Measurements from ENCODE around the gene SPDYC.

SPDYC gene

GRCh38 chr11:65181569-65182257 lies 11.7 kb downstream of the SPDYC start, which contains the start of gene CAPN1:
CAPN1 (plus strand) TSS chr11:65181928; CDS start chr11:65182702, 774 bp downstream.
- peak within 1 kb of the TSS; percentile 53 for H3K9ac ChIP-seq
- H3K27me3 ChIP-seq (ENCODE audit: control insufficient read depth, insufficient read depth, low read length): no peaks in the 10 kb centered on the region
- H2AFZ ChIP-seq: peak within 1 kb of the TSS; percentile 82
- H3K4me3 ChIP-seq (ENCODE audit: low read depth, low read length): peak within 1 kb of the TSS; percentile 62
- peaks cover 4% of the 10 kb centered on the region for H3K4me1 ChIP-seq
- TF ChIP-seq, protein P1, sequence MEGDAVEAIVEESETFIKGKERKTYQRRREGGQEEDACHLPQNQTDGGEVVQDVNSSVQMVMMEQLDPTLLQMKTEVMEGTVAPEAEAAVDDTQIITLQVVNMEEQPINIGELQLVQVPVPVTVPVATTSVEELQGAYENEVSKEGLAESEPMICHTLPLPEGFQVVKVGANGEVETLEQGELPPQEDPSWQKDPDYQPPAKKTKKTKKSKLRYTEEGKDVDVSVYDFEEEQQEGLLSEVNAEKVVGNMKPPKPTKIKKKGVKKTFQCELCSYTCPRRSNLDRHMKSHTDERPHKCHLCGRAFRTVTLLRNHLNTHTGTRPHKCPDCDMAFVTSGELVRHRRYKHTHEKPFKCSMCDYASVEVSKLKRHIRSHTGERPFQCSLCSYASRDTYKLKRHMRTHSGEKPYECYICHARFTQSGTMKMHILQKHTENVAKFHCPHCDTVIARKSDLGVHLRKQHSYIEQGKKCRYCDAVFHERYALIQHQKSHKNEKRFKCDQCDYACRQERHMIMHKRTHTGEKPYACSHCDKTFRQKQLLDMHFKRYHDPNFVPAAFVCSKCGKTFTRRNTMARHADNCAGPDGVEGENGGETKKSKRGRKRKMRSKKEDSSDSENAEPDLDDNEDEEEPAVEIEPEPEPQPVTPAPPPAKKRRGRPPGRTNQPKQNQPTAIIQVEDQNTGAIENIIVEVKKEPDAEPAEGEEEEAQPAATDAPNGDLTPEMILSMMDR (IDR thresholded peaks at IDR 0.05): no peak
- peak within 1 kb of the TSS; percentile 84 for H3K4me2 ChIP-seq (ENCODE audit: low read length)
- H3K79me2 ChIP-seq: peaks cover 2% of the 10 kb centered on the region
- no peaks in the 10 kb centered on the region for H3K9me3 ChIP-seq (ENCODE audit: control insufficient read depth, low read length)
- peak within 1 kb of the TSS; percentile 90 for H3K27ac ChIP-seq
- no peaks in the 10 kb centered on the region for H3K36me3 ChIP-seq (ENCODE audit: control insufficient read depth, insufficient read depth, low read length)

DNA sequence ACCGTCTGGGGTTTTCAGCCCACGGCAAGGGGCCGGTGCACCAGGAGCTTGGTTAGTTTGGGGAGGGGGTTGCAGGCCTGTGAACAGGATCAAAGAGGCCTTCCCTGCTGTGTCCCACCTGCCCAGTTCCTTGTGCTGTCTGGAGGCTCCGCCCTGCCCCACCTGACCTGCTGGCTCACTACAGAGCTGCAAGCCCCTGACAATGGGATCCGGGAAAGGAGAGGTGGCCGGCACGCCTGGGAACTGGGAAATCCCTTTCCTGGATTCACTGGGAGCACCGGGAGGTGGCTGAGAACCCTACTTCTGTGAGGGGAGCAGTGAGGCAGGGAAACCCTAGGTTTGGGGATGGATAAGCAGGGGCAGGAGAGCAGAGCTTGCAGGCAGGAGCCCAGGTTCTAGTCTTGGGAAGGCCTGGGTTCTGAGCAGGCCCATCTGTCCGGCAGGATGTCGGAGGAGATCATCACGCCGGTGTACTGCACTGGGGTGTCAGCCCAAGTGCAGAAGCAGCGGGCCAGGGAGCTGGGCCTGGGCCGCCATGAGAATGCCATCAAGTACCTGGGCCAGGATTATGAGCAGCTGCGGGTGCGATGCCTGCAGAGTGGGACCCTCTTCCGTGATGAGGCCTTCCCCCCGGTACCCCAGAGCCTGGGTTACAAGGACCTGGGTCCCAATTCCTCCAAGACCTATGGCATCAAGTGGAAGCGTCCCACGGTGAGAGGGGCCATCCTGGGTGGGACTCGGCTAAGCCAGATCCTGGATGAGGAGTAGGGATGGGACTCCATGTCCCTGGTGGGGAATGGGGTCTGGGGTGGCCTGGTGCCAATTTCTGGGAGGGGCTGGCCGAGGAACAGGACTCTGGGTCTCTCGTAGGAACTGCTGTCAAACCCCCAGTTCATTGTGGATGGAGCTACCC lies 12.5 kb downstream of the SPDYC start:
- H3K36me3 ChIP-seq (ENCODE audit: control insufficient read depth, insufficient read depth, low read length): no peaks in the 10 kb centered on the region
- H3K4me1 ChIP-seq: peaks cover 9% of the 10 kb centered on the region
- H3K9me3 ChIP-seq (ENCODE audit: control insufficient read depth, low read length): no peaks in the 10 kb centered on the region
- peak overlapping the region; percentile 53 for H3K9ac ChIP-seq
- peak overlapping the region; percentile 84 for H3K4me2 ChIP-seq (ENCODE audit: low read length)
- H3K27ac ChIP-seq: peak overlapping the region; percentile 90
- TF ChIP-seq, protein P1 (IDR thresholded peaks at IDR 0.05): no peak
- H3K27me3 ChIP-seq (ENCODE audit: control insufficient read depth, insufficient read depth, low read length): no peaks in the 10 kb centered on the region
- H3K4me3 ChIP-seq (ENCODE audit: low read depth, low read length): peak overlapping the region; percentile 62
- H3K79me2 ChIP-seq: peaks cover 2% of the 10 kb centered on the region
- peak overlapping the region; percentile 75 for H2AFZ ChIP-seq

- H3K9me3 ChIP-seq (ENCODE audit: control insufficient read depth, low read length): no peaks in the 10 kb centered on the region
- H3K36me3 ChIP-seq (ENCODE audit: control insufficient read depth, insufficient read depth, low read length): no peaks in the 10 kb centered on the region
- peak overlapping the region; percentile 90 for H3K27ac ChIP-seq
- TF ChIP-seq, protein P1 (IDR thresholded peaks at IDR 0.05): no peak
- H3K27me3 ChIP-seq (ENCODE audit: control insufficient read depth, insufficient read depth, low read length): no peaks in the 10 kb centered on the region
- no peak overlapping the region for H2AFZ ChIP-seq
- H3K9ac ChIP-seq: no peak overlapping the region
- peaks cover 9% of the 10 kb centered on the region for H3K4me1 ChIP-seq
- peak overlapping the region; percentile 6 for H3K4me3 ChIP-seq (ENCODE audit: low read depth, low read length)
- peaks cover 2% of the 10 kb centered on the region for H3K79me2 ChIP-seq
- H3K4me2 ChIP-seq (ENCODE audit: low read length): peak overlapping the region; percentile 84
Observed at GRCh38 chr11:65183201-65183891, 13.3 kb downstream of the SPDYC start.

- H3K9ac ChIP-seq: no peak overlapping the region
- TF ChIP-seq, protein P1 (IDR thresholded peaks at IDR 0.05): no peak
- peaks cover 2% of the 10 kb centered on the region for H3K79me2 ChIP-seq
- no peak overlapping the region for H2AFZ ChIP-seq
- H3K4me2 ChIP-seq (ENCODE audit: low read length): no peak overlapping the region
- H3K36me3 ChIP-seq (ENCODE audit: control insufficient read depth, insufficient read depth, low read length): no peaks in the 10 kb centered on the region
- no peaks in the 10 kb centered on the region for H3K9me3 ChIP-seq (ENCODE audit: control insufficient read depth, low read length)
- no peaks in the 10 kb centered on the region for H3K27me3 ChIP-seq (ENCODE audit: control insufficient read depth, insufficient read depth, low read length)
- H3K27ac ChIP-seq: no peak overlapping the region
- H3K4me3 ChIP-seq (ENCODE audit: low read depth, low read length): no peak overlapping the region
- peaks cover 9% of the 10 kb centered on the region for H3K4me1 ChIP-seq
Observed at GRCh38 chr11:65184146-65184545, 14.1 kb downstream of the SPDYC start.
